Ecto neural progenitor cell (in vitro differentiated cells): ENCODE measurements around the gene ZBTB7A.

Experiments
- DNase-seq: peaks from one replicate; pipeline ENCODE4 v3.0.0-alpha.2; 2018; ENCODE audit warnings: low spot score

Gene ZBTB7A

DNA sequence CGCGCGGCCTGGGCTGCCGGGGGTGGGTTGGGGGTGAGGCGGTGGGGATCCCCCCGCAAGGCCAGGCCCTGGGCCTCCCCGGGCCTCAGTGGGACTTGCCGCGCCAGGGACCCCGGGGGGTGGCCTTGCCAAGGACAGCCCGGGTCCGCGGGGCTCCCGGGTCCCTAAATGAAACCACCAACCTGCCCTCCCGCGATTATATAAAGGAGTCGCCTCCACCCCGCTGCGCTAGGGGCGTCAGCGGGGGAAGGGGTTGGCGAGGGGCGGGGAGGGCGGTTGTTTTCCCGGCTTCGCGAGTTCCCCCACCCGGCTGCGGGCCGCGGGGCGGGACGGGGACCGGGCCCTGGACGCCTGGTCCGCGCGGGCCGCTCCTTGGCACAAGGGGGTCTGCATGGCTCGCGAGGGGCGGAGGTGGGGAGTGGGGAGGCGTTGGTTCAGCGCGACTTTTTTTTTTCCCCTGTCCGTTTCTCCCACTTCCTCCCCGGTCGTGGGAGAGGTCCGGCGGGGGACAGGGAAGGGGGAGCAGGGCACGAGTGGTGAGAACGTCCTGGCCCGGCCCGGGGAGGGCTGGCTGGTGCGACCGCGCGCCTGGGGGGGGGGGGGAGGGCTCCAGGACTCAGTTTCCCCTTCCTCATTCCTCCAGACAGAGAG lies 822 bp upstream of the ZBTB7A start:
- no peak for DNase-seq

DNA sequence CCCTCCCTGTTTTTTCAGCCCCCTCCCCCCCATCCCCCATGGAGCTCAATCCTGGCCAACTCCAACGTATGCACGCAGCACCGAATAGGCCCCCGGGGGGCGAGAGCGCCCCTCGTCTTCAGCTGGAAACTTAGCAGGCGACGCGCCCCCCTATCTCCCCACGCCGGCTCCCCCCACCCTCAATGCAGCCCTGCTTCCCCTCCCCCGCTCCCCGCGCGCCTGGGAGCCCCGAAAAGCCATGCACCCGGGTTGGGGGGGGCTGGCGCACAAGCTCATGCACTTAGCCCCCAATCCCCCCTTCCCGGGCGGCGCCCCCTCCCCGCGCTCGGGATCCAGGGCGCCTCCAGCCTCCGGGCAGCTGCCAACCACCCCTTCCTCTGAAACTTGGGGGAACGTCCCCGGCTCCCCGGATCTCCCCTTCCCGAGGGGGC lies 508 bp downstream of the ZBTB7A start:
- DNase-seq, result no peak

DNA sequence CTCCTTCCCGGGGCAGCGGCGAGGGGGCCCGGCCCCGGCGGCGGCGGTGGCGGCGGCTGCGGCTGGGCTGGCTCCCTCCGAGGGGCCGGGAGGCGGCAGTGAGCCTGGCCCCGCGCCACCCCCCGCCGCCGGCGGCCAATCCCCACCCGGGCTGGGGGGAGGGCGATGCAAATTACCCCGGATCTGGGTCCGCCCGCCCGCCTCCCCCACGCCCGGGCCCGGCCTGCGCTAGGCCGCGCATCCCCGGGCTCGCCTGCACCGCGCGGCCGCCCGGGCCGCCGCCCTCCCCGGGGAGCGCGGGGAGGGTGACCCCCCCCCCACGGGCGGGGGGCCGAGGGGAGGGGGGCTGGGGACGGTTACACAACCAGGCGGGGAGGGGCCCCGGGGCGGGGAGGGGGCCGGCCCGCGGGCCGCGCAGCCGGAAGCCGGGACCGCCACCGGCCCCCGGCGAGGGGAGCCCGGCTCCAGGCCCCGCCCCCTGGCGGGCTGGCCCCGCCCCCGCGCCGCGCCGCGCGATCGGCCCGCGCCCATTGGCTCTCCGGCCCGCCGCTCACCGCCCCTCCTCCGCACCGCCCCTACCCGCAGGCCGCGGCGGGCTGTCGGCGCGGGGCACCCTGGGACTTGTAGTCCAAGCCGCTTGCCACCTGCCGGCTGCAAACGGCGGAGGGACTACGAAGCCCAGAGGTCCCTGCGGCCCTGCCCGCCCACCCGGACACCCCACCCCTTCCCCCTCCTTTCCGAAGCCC lies 1.1 kb downstream of the ZBTB7A start:
- DNase-seq, result peak; percentile 98

GRCh38 chr19:4064496-4065260 lies 2.0 kb downstream of the ZBTB7A start:
- peak; percentile 67 for DNase-seq

DNA sequence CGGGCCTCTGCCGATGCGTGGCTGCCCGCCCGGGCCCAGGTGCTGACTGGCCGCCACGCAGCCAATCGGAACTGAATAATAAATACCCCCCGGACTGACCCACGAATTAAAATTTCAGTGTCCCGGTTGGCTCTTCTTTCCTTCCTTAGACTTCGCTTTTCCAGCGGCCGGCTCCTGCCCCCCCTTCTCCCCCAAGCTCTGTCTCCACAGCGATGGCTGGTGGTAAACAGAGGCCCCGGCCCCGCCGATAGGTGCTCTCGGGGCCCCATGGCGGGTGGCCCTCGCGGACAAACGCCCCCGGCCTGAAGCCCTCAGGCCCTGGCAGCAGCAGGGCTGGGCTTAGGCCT lies 2.6 kb downstream of the ZBTB7A start:
- no peak for DNase-seq

DNA sequence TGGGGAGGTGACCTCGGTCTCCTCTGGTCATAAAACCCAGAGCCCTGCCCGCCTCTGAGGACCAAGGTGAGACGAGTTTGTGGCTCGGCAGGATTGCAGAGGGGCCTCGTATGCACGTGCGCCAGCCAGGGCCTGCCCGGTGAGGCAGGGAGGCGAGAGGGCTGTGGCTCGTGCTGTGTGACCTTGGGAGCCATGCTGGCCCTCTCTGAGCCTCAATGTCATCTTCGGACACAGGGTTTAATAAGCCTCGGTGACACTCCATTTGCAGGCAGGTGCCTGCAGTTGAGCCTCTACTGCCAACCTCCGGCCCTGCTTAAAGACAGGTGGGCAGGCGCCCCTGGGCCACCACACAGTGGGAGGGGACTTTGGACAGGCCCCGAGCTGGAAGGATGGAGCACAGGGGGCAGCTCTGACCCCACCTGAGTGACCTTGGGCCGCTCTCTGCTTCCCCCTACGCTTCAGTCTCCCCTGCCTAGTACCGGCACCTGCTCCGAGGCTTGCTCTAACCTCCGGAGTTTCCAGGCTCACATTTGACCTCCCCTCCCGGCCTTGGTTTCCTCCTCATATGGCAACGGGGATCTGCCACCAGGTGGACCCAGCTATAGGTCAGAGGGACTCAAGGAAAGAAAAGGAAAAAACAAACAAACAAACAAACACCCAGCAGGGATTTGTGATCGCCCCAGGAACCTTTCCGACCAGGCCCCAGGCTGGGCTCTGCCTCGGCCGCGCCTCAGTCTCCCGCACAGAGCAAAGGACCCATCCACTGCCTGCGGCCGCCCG lies 3.1 kb downstream of the ZBTB7A start:
- DNase-seq, result no peak

DNA sequence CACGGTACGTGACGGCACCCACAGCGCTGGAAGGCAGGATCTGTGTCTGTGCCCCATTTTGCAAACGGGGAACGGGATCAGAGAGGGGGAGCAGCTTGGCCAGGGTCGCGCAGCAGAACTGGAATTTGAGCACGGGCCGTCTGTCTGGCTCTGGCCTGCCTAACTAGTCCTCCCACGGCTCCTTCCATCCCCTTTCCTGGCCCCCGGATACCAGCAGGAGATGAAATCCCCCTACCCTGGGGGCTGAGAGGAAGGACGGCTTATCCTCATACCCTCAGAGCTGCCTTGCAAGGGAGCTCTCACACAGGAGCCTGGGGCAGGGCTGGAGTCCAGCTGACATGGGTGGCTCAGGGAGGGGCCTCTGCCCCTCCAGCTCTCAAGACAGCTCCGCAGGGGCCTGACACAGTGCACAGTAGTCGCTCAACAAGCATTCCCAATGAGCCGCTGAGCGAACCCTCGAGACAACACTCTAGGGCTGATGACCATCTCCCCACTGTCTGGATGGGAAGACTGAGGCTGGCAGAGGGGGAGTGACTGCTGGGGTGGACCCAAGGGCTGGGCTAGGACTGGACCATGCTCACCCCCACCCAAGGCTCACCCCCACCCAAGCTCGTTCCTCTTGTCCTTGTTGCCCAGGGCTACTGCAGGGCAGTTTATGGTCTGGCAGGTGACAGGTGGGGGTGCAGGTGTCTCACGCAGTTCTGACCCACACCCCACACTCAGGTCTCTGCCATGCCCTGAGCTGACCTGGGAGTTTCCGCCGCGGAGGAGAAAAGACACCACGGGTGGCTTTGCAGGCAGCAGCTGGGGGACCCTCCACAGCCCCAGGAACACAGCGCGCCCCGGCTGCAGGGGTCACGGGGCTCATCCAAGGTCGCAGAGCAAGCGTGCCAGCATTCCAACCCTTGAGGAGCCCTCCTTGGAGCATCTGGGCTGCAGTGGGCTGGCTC lies 4.0 kb downstream of the ZBTB7A start:
- DNase-seq, result no peak

DNA sequence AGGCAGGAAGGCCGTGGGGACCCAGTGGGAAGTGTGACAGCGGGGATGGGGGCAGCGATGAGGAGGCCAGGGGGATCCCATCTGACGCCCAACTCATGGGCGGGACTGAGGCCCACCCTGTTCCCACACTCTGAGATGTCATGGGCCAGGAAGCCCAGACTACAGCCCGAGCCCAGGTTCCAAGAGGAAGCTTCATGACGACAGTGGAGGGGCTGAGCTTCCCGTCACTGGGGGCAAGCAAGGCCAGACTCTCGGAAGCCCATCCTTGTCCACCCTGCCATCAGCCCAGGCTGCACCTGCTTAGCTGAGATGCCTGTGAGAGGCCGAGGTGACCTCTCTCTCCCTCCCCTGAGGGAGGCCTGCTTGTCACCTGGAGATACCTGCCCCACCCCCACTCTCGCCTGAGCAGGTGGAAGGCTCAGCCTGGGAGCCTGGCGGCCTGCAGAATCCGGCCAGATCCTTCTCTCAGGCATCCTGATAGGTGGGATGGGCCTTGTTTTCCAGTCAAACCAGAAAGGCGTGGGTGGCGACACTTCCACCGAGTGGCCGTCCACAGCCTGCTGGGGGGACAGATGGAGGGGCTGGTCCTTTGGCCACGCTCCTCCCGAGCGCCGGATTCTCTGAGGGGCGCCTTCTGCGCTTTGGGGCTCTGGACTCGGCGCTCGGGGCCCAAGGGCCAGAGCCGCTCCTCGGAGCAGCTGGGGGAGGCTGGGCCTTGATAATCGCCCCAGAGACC lies 4.8 kb downstream of the ZBTB7A start:
- peak; percentile 63 for DNase-seq

- DNase-seq, result no peak
Observed at GRCh38 chr19:4061178-4061682, 5.5 kb downstream of the ZBTB7A start.

GRCh38 chr19:4060621-4061177 lies 6.0 kb downstream of the ZBTB7A start:
- no peak for DNase-seq

DNA sequence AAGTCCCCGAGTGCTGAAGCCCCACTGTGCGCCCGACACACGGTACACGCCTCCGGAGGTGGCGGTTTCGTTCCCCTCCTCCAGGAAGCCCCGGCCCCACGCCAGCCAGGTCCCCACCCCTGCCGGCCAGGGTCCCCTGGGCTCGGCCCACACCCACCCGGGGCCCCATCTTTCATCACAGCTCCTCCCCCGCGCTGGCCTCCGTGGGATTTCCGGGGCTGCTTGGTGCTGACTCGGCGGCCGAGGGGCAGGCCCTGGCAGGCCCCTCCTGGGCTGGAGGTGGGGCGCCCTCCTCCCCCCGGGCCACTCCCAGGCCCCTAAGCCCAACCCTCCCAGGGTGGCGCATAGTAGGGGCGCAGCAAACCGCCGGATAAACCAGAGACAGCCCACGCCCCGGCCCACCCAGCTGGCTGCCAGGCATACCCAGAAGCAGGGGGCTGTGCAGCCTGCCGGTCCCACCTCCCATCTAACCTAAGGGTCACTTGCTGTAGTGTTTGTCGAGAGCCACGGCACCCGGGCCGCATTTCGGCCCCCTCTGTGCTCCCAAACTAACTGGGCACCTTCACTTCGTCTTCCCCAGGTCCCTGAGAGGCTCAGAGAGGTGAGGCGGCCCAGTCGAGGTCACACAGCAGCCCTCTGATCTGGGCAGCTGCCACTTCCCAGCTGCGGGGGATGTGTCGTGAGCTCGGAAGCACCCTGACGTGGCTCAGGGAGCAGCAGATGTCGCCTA lies 6.6 kb downstream of the ZBTB7A start:
- no peak for DNase-seq

DNA sequence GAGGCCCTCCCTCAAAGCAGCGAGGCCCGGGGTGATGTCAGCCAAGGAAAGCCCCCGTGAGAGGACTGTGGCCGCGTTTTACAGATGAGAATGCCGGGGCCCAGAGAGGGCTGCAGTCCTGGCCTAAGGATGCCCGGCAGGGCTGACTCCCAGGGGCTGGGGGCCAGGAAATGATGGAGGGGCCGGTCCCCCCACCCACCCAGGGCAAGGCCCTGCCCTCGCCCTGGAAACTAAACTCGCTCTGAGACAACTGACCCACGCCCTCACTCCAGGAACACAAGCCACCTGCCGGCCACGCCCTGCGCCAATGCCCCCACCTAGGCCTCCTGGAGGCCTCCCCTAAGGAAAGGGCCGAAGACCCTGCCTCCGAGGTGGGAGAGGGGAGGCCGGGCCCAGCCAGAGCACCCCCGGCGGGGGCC lies 7.2 kb downstream of the ZBTB7A start:
- no peak for DNase-seq

DNA sequence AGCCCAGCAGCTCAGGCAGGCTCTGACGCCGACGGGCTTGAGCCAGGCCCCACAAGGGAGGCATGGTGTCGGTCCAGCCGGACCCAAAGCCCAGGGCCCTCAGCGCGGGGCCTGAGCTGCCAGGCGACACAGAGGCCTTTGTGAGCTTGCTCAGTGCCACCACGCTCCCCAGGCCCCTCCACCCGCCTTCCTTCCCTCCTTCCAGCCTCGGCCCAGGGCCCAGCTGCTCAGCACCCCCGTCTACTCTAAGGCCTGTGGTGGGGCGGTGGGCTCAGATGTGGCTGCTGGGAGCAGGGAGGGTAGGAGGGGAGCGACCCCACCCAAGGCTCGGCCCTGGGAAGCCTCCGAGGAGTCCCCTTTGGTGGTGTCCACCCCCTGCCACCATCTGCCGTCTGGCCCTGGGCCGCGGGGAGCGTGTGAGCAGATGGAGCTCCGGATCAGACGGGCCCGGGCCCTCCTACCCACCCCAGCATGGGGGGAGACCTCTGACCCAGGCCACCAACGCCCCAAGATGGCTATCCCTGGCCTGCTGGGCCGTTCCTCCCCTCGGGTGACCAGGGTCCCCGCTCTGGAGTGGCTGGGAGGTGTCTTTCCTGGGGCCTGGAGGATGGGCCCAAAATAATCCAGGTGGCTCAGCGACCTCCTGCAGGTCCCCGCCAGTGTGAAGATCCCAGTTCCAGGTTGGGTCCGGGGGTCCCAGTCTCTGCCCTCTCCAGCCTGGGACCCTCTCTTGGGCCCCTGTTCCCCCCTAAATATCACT lies 7.8 kb downstream of the ZBTB7A start:
- no peak for DNase-seq

DNA sequence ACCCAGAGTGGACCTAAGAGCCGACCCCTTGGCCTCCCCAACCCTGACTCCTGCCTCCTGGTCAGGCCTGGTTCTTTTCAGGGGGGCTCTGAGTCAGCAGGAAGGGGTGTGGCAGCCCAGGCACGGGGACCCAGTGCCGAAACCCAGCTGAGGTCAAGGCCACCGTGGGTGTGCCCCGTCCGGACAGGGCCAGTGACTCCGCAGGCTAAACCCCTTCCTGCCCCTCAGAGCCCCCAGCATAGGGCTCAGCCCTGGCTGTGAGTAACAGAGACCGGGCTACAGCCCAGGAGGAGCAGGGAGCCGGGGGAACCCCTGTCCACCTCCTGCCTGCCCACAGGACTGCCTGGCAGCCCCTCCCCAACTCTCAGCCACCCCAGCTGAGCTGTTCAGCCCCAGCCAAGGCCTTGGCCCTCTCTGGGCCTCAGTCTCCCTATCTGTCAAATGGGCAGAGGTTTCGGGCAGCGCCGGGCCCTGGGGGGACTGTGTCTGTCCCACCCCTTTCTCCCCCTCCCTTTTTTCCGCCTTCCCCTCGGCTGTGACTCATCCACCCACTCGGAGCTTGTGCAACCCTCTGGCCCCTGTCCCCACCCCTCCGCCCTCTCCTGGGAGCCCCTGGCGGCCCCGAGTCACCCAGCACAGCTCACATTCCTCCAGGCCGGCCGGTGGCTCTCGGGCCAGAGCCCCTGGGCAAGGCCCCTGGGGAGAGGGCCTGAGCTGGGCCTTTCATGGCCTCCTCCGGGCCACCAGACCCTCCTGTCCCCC lies 8.6 kb downstream of the ZBTB7A start:
- no peak for DNase-seq

DNA sequence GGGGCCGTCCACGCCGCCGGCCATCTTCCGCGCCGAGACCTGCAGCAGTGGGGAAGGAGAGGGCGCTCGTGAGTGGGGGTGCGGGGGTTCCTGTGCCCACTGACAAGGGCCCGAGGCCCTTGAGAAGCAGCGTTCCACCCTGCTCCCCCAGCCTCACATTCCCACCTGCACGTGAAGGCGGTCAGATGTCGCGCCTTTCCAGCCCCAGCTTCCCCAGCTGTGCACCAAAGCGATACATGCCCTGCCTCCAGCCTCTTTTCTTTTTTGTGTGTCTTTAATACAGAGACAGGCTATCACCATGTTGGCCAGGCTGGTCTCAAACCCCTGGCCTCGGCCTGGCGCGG lies 11.5 kb downstream of the ZBTB7A start:
- DNase-seq, result no peak

DNA sequence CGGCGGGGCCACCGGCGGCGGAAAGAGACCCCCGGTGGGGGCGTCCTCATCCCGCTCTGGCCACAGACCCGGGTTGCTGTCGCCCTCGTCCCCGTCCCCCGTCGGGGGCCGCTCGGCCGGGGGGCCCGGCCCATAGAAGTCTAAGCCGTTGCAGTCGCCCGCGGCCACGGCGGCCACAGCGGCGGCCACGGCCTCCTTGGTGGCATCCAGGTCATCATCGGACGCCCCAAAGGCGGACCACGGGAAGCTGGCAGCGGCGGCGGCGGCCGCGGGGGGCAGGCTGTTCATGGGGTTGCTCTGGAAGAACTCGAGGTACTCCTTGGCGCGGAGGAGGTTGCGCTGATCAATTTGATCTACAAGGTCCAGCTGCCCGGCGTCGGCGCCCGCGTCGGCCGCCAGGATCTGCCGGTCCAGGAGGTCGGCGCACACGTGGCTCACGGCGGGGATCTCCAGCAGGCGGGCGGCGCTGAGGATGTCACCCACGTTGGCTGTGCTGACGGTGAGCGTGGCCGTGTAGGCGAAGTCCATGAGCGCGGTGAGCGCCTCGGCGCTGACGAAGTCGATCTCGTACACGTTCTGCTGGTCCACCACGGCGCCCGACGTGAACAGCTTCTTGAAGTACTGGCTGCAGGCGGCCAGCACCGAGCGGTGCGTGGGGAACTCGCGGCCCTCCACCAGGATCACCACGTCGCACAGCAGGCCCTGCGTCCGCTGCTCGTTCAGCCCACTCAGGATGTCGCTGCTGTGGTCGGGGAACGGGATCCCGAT lies 12.1 kb downstream of the ZBTB7A start:
- no peak for DNase-seq
